H1 (cell line): ENCODE data around the gene BAIAP2L2. TPM values are rescaled to one million over a fixed set of nuclear protein-coding genes. Genes with fewer than 3 reads are reported as not detected.

Experiments used
- CTCF ChIA-PET: fragments of 300-600 bp; sonication (Branson Sonifier 250); formaldehyde crosslinking; loops from one replicate; lab custom pipeline; 2021; ENCODE audit not compliant: partially characterized antibody; lab: Charles Lee
- POLR2A ChIA-PET: fragments of 300-600 bp; sonication (Branson Sonifier 250); formaldehyde crosslinking; loops from one replicate; lab custom pipeline; 2021; ENCODE audit warnings: inconsistent platforms; ENCODE audit not compliant: partially characterized antibody; lab: Charles Lee
- DNase-seq, 2 experiments: peaks; one replicate each; pipeline versions ENCODE4 v3.0.0 to v3.0.0-alpha.2; 2010 to 2022; ENCODE audit warnings: low spot score in 2 of 2, low read depth in 1 of 2, mixed read lengths in 1 of 2
- FAIRE-seq: peaks from 2 replicates; lab custom pipeline; 2011; peaks lifted over from hg19 to GRCh38; lab: Jason Lieb, UNC
- H2AFZ ChIP-seq: 2 replicates; pipeline ENCODE4 v1.8.1; 2012; ENCODE audit warnings: low read length, inconsistent platforms
- H2AK5ac ChIP-seq: 2 replicates; pipeline ENCODE4 v1.6.1; 2013; ENCODE audit warnings: low read depth, low read length
- H2BK120ac ChIP-seq: replicated peaks from 2 replicates; pipeline ENCODE3; 2013; ENCODE audit warnings: low read depth, low read length, inconsistent platforms
- H2BK12ac ChIP-seq: 2 replicates; pipeline ENCODE4 v1.6.1; 2013; ENCODE audit warnings: low read depth, low read length
- H2BK15ac ChIP-seq: 2 replicates; pipeline ENCODE4 v1.6.1; 2013; ENCODE audit warnings: low read length
- H2BK20ac ChIP-seq: 2 replicates; pipeline ENCODE4 v1.6.1; 2013; ENCODE audit warnings: low read length
- H2BK5ac ChIP-seq: 2 replicates; pipeline ENCODE4 v1.6.1; 2013; ENCODE audit warnings: low read depth, low read length
- H3K14ac ChIP-seq: 2 replicates; pipeline ENCODE4 v1.6.1; 2013; ENCODE audit warnings: inconsistent platforms; ENCODE audit not compliant: insufficient read length
- H3K18ac ChIP-seq: 2 replicates; pipeline ENCODE4 v1.6.1; 2013; ENCODE audit warnings: low read length; ENCODE audit errors: extremely low read depth
- H3K23ac ChIP-seq: 2 replicates; pipeline ENCODE4 v1.6.1; 2013; ENCODE audit warnings: inconsistent platforms; ENCODE audit not compliant: insufficient read length
- H3K23me2 ChIP-seq: 2 replicates; pipeline ENCODE4 v1.6.1; 2013; ENCODE audit warnings: low read depth, low read length
- H3K27ac ChIP-seq: 2 replicates; pipeline ENCODE4 v1.6.1; 2011; ENCODE audit warnings: low read depth, low read length, inconsistent platforms
- H3K27me3 ChIP-seq, 4 experiments: replicated peaks in 1 of 4; 1 replicate in 1 of 4; 2 replicates in 3 of 4; pipeline versions ENCODE4 v1.6.1 to v1.8.1; 2011 to 2013; ENCODE audit warnings: low read length in 3 of 4, mild to moderate bottlenecking in 3 of 4, inconsistent platforms in 2 of 4, mixed read lengths in 2 of 4, moderate library complexity in 1 of 4; ENCODE audit not compliant: control insufficient read depth in 3 of 4, insufficient read depth in 3 of 4; ENCODE audit errors: extremely low read depth in 1 of 4
- H3K36me3 ChIP-seq, 4 experiments: 2 replicates each; pipeline versions ENCODE4 v1.6.1 to v1.8.1; 2011 to 2013; ENCODE audit warnings: mild to moderate bottlenecking in 4 of 4, low read length in 3 of 4, moderate library complexity in 2 of 4, control low read depth in 1 of 4, inconsistent platforms in 1 of 4; ENCODE audit not compliant: insufficient read depth in 4 of 4, control insufficient read depth in 2 of 4
- H3K4ac ChIP-seq: replicated peaks from 2 replicates; pipeline ENCODE3; 2013; ENCODE audit warnings: low read length, low read depth, mixed read lengths, inconsistent platforms; ENCODE audit not compliant: insufficient read length
- H3K4me1 ChIP-seq, 4 experiments: replicated peaks in 1 of 4; 1 replicate in 1 of 4; 2 replicates in 3 of 4; pipeline versions ENCODE4 v1.6.1 to v1.8.1; 2011 to 2013; ENCODE audit warnings: low read length in 3 of 4, inconsistent platforms in 2 of 4, mixed read lengths in 1 of 4; ENCODE audit not compliant: insufficient read depth in 4 of 4, control insufficient read depth in 3 of 4
- H3K4me2 ChIP-seq, 2 experiments: 2 replicates each; pipeline versions ENCODE4 v1.6.1 to v1.8.1; 2011 to 2013; ENCODE audit warnings: low read depth in 2 of 2, low read length in 2 of 2, control low read depth in 1 of 2, inconsistent platforms in 1 of 2, mild to moderate bottlenecking in 1 of 2; ENCODE audit not compliant: insufficient read depth in 1 of 2
- H3K4me3 ChIP-seq, 4 experiments: fragments of 200-600, 300-600 bp in 1 of 4; sonication (generic), shearing (Covaris generic), sonication (Bioruptor Twin) in 1 of 4; 2 replicates each; pipeline versions ENCODE4 v1.5.1 to v1.8.1; 2011 to 2016; ENCODE audit warnings: low read length in 4 of 4, low read depth in 3 of 4, control low read depth in 2 of 4, inconsistent platforms in 2 of 4, mild to moderate bottlenecking in 2 of 4, mixed read lengths in 1 of 4, moderate library complexity in 1 of 4; ENCODE audit not compliant: insufficient read depth in 2 of 4; ENCODE audit errors: extremely low read depth in 1 of 4
- H3K56ac ChIP-seq: replicated peaks from 2 replicates; pipeline ENCODE3; 2013; ENCODE audit warnings: low read depth, mild to moderate bottlenecking, mixed read lengths, low read length, inconsistent platforms; ENCODE audit not compliant: insufficient read length
- H3K79me1 ChIP-seq: 2 replicates; pipeline ENCODE4 v1.6.1; 2013; ENCODE audit warnings: low read depth, low read length, control low read depth
- H3K79me2 ChIP-seq, 2 experiments: 2 replicates each; pipeline versions ENCODE4 v1.6.1 to v1.8.1; 2012 to 2013; ENCODE audit warnings: low read length in 2 of 2, mild to moderate bottlenecking in 2 of 2, inconsistent platforms in 1 of 2; ENCODE audit not compliant: insufficient read depth in 2 of 2, control insufficient read depth in 1 of 2
- H3K9ac ChIP-seq, 4 experiments: replicated peaks in 1 of 4; 1 replicate in 1 of 4; 2 replicates in 3 of 4; pipeline versions ENCODE4 v1.6.1 to v1.8.1; 2011 to 2013; ENCODE audit warnings: low read depth in 3 of 4, low read length in 3 of 4, control low read depth in 2 of 4, mild to moderate bottlenecking in 2 of 4, moderate library complexity in 2 of 4, inconsistent platforms in 1 of 4; ENCODE audit errors: extremely low read depth in 1 of 4
- H3K9me3 ChIP-seq, 2 experiments: 2 replicates each; pipeline versions ENCODE4 v1.6.1 to v1.8.1; 2012 to 2013; ENCODE audit warnings: mild to moderate bottlenecking in 2 of 2, moderate library complexity in 2 of 2, control low read depth in 1 of 2, inconsistent platforms in 1 of 2, low read depth in 1 of 2, low read length in 1 of 2, mixed read lengths in 1 of 2; ENCODE audit not compliant: insufficient read depth in 2 of 2
- H4K20me1 ChIP-seq, 2 experiments: replicated peaks in 1 of 2; 2 replicates each; pipeline versions ENCODE3 to v1.8.1; 2011 to 2013; ENCODE audit warnings: inconsistent platforms in 2 of 2, low read length in 2 of 2, mild to moderate bottlenecking in 1 of 2; ENCODE audit not compliant: insufficient read depth in 2 of 2, control insufficient read depth in 1 of 2
- H4K5ac ChIP-seq: 2 replicates; pipeline ENCODE4 v1.6.1; 2013; ENCODE audit warnings: low read length, low read depth, mixed read lengths, inconsistent platforms; ENCODE audit not compliant: insufficient read length
- H4K8ac ChIP-seq: 2 replicates; pipeline ENCODE4 v1.8.0; 2013; ENCODE audit warnings: mild to moderate bottlenecking, moderate library complexity, low read length, inconsistent platforms; ENCODE audit not compliant: insufficient read depth; ENCODE audit errors: extremely low read depth
- H4K91ac ChIP-seq: replicated peaks from 2 replicates; pipeline ENCODE3; 2013; ENCODE audit warnings: low read length, mixed read lengths, inconsistent platforms; ENCODE audit not compliant: insufficient read length
- ASH2L ChIP-seq: fragments of 200-600, 300-600 bp; sonication (generic); IDR thresholded peaks from one replicate; pipeline ENCODE4 v1.7.1; 2017; ENCODE audit warnings: low read length
- EGR1 ChIP-seq: IDR thresholded peaks from 2 replicates; pipeline ENCODE4 v1.6.1; 2011; ENCODE audit warnings: low read depth, low read length, borderline replicate concordance
- JUN ChIP-seq: IDR thresholded peaks from 2 replicates; pipeline ENCODE4 v1.6.1; 2011; ENCODE audit warnings: low read depth, mild to moderate bottlenecking, improper control_type of control experiment, low read length
- NRF1 ChIP-seq: IDR thresholded peaks from 2 replicates; pipeline ENCODE4 v1.6.1; 2011; ENCODE audit warnings: mild to moderate bottlenecking, low read depth, low read length, improper control_type of control experiment
- POLR2AphosphoS5 ChIP-seq: IDR thresholded peaks from 2 replicates; pipeline ENCODE4 v1.6.1; 2011; ENCODE audit warnings: low read depth, low read length
- SRF ChIP-seq: IDR thresholded peaks from 2 replicates; pipeline ENCODE4 v1.6.1; 2011; ENCODE audit warnings: mild to moderate bottlenecking, low read depth, low read length, moderate library complexity
- TAF1 ChIP-seq: IDR thresholded peaks from 2 replicates; pipeline ENCODE4 v1.6.1; 2011; ENCODE audit warnings: mild to moderate bottlenecking, low read depth, low read length
- WGBS, 2 experiments: shearing (Covaris generic) in 1 of 2; methylation state at CpG; one replicate each; pipeline versions ENCODE4 v1.1.6 to v1.1.7; 2013 to 2015; ENCODE audit warnings: low lambda C conversion rate in 2 of 2, mixed read lengths in 2 of 2, inconsistent platforms in 1 of 2, low coverage in 1 of 2, missing lambda C conversion rate in 1 of 2; ENCODE audit not compliant: insufficient replicate concordance in 2 of 2, insufficient coverage in 1 of 2, insufficient read length in 1 of 2; ENCODE audit errors: extremely low coverage in 1 of 2, missing lambda C conversion rate in 1 of 2; 5-methylcytosine and 5-hydroxymethylcytosine counted together
- polyA plus RNA-seq, 7 experiments: library from polyadenylated mRNA; depleted of rRNA in 3 of 7; stranded (reverse) in 5 of 7; unstranded in 2 of 7; fragments of >200 nt in 5 of 7; fragments of 200-250 nt in 2 of 7; gene quantifications; 1 replicate in 5 of 7; 2 replicates in 1 of 7; 4 replicates in 1 of 7; pipeline versions ENCODE4 v1.2.1 to v1.2.3, GENCODE V29; 2011 to 2013; ENCODE audit warnings: missing spikeins in 2 of 7, mixed read lengths in 2 of 7
- total RNA-seq: library from RNA; stranded (reverse); fragmentation: NEBNext Ultra II Directional; extraction: Animal tissue kit (Norgen Biotek cat#: 25700); gene quantifications from 2 replicates; pipeline ENCODE4 v1.2.1, GENCODE V29; 2021
- TF ChIP-seq, protein P1 (sequence below): IDR thresholded peaks from 2 replicates; pipeline ENCODE4 v1.6.1; 2011; ENCODE audit warnings: low read length, improper control_type of control experiment

The BAIAP2L2 gene
- total and polyA plus RNA-seq, 2 of the 8 experiments (the other 6 are each of a cell fraction or from before 2014, with no cell fraction given): 5.4 to 10.0 TPM

DNA sequence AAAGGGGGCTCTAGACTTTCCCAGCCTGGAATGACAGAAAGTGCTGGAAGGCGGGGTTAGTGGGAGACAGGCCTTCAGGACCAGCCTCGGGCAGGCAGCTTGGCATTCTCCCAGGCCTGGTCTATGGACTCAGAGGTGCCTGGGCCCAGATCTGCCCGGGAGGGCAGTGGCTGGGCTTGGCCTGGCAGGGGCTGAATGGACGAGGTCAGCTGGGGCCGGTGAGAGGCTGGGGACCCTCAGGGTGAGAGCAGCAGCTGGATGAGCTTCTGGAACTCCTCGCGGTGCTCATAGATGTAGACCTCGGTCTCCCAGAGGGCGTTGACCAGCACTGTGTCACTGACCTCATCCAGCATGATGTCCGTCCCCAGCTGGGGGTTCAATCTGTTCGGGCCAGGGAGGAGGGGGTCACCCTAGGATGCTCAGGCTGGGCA, 1.5 kb upstream of the BAIAP2L2 start:
- 0 out of 2 replicates have a peak, but pooled peaks cover 1% of the 10 kb centered on the region for H3K23me2 ChIP-seq
- FAIRE-seq: no peak
- no peak overlapping the region for H3K56ac ChIP-seq
- no peak overlapping the region for H3K4me2 ChIP-seq
- no peak overlapping the region for H3K18ac ChIP-seq
- no peak overlapping the region for H2BK120ac ChIP-seq
- H3K9ac ChIP-seq: no peak overlapping the region
- no peak overlapping the region for H3K27ac ChIP-seq
- DNase-seq: no peak
- H3K36me3 ChIP-seq: no peaks in the 10 kb centered on the region
- H2BK5ac ChIP-seq: no peak overlapping the region
- H2BK20ac ChIP-seq: no peak overlapping the region
- no peaks in the 10 kb centered on the region for H3K9me3 ChIP-seq
- no peak overlapping the region for H3K23ac ChIP-seq
- POLR2A ChIA-PET: interaction anchor here (1.1 to 1.5 kb wide), 3 partner anchors 10 to 28 kb away, joined by 4 to 5 read pairs (median 4); partner anchors contain the start of gene SLC16A8
- no peak overlapping the region for H2BK15ac ChIP-seq
- no peaks in the 10 kb centered on the region for H3K79me1 ChIP-seq
- H3K4me1 ChIP-seq: peaks cover 0 to 9% (median 7%) of the 10 kb centered on the region in 4 experiments; a peak in 3 of 7 replicates
- no peak for TF ChIP-seq EGR1
- TF ChIP-seq, protein P1, sequence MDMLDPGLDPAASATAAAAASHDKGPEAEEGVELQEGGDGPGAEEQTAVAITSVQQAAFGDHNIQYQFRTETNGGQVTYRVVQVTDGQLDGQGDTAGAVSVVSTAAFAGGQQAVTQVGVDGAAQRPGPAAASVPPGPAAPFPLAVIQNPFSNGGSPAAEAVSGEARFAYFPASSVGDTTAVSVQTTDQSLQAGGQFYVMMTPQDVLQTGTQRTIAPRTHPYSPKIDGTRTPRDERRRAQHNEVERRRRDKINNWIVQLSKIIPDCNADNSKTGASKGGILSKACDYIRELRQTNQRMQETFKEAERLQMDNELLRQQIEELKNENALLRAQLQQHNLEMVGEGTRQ: no peak
- TF ChIP-seq JUN: no peak
- TF ChIP-seq POLR2AphosphoS5: no peak
- TF ChIP-seq TAF1: no peak
- no peak for TF ChIP-seq SRF
- no peak for TF ChIP-seq NRF1
- no peak for TF ChIP-seq ASH2L
- TF ChIP-seq, all 59 proteins: peak for 0
- CTCF ChIA-PET: interaction anchor here (1.1 to 10.2 kb wide), 12 partner anchors 11 to 545 kb away, joined by 3 to 194 read pairs (median 8); partner anchors contain the start of gene PICK1
- Histone ChIP-seq H4K8ac (0 out of 2 replicates have a peak overlapping the region, but pooled peaks have one; percentile 25), H2BK12ac (no peak overlapping the region), H2AFZ (no peak overlapping the region), H4K20me1 (no peaks in the 10 kb centered on the region), H3K27me3 (no peaks in the 10 kb centered on the region; a peak in 2 of 7 replicates), H3K79me2 (no peaks in the 10 kb centered on the region), H3K4ac (no peak overlapping the region), H3K14ac (no peak overlapping the region), H2AK5ac (no peak overlapping the region), H4K91ac (no peak overlapping the region), H3K4me3 (no peak overlapping the region), H4K5ac (no peak overlapping the region)
- WGBS, 2 experiments: 94% methylated on average over 11 of the region's 11 CpGs; no CpG with 5 or more reads in 1 of the 2 experiments
